ENCODE results near the gene TENM3.

GRCh38 chr4:182228991-182229577 is 14.1 kb upstream of the TENM3 start:
- no peak for TF ChIP-seq CTCF (IDR thresholded peaks at IDR 0.05)
- TF ChIP-seq POLR2A (IDR thresholded peaks at IDR 0.05): no peak

All from uterus (tissue), 2 donors.